HEK293 (cell line): ENCODE results near the gene CDC34.

Source experiments
- ELK4 ChIP-seq: IDR thresholded peaks from 2 replicates; pipeline ENCODE4 v1.6.1; 2011; ENCODE audit warnings: mild to moderate bottlenecking, low read depth, low read length, borderline replicate concordance
- GLIS1 ChIP-seq: fragments of 450-650 bp; formaldehyde crosslinking; IDR thresholded peaks from 2 replicates; pipeline ENCODE4 v1.5.1; 2016; ENCODE audit warnings: missing biosample characterization, missing genetic modification characterization
- KLF16 ChIP-seq: fragments of 450-650 bp; formaldehyde crosslinking; IDR thresholded peaks from 2 replicates; pipeline ENCODE4 v1.5.1; 2017; ENCODE audit warnings: missing biosample characterization, missing genetic modification characterization
- PRDM2 ChIP-seq: fragments of 450-650 bp; formaldehyde crosslinking; IDR thresholded peaks from 2 replicates; pipeline ENCODE4 v1.5.1; 2016; ENCODE audit warnings: missing biosample characterization, missing genetic modification characterization, borderline replicate concordance
- SETDB1 ChIP-seq: IDR thresholded peaks from one replicate; pipeline ENCODE4 v1.6.1; 2017; ENCODE audit warnings: mild to moderate bottlenecking, low read length, moderate library complexity, mixed read lengths; ENCODE audit not compliant: insufficient read length
- SP3 ChIP-seq: fragments of 450-650 bp; formaldehyde crosslinking; IDR thresholded peaks from 2 replicates; pipeline ENCODE4 v1.5.1; 2016; ENCODE audit warnings: missing biosample characterization, missing genetic modification characterization
- WT1 ChIP-seq: fragments of 450-650 bp; formaldehyde crosslinking; IDR thresholded peaks from 2 replicates; pipeline ENCODE4 v1.5.1; 2016; ENCODE audit warnings: missing biosample characterization, missing genetic modification characterization
- ZBTB10 ChIP-seq: fragments of 450-650 bp; formaldehyde crosslinking; IDR thresholded peaks from 2 replicates; pipeline ENCODE4 v1.5.1; 2016; ENCODE audit warnings: missing biosample characterization, missing genetic modification characterization
- ZEB2 ChIP-seq: fragments of 450-650 bp; formaldehyde crosslinking; IDR thresholded peaks from 2 replicates; pipeline ENCODE4 v1.5.1; 2016; ENCODE audit warnings: missing biosample characterization, missing genetic modification characterization
- ZFHX2 ChIP-seq: fragments of 450-650 bp; formaldehyde crosslinking; conservative IDR thresholded peaks from 2 replicates; pipeline ENCODE4 v1.5.1; 2016; ENCODE audit warnings: missing biosample characterization, missing genetic modification characterization
- ZFP69B ChIP-seq: fragments of 450-650 bp; formaldehyde crosslinking; IDR thresholded peaks from 2 replicates; pipeline ENCODE4 v1.5.1; 2016; ENCODE audit warnings: missing biosample characterization, missing genetic modification characterization
- ZNF146 ChIP-seq: fragments of 450-650 bp; formaldehyde crosslinking; IDR thresholded peaks from 2 replicates; pipeline ENCODE4 v1.5.1; 2016; ENCODE audit warnings: missing biosample characterization, missing genetic modification characterization
- ZNF157 ChIP-seq: fragments of 450-650 bp; formaldehyde crosslinking; IDR thresholded peaks from 2 replicates; pipeline ENCODE4 v1.5.1; 2016; ENCODE audit warnings: missing biosample characterization, missing genetic modification characterization
- ZNF214 ChIP-seq: fragments of 450-650 bp; formaldehyde crosslinking; IDR thresholded peaks from 2 replicates; pipeline ENCODE4 v1.5.1; 2017; ENCODE audit warnings: missing biosample characterization, mild to moderate bottlenecking, missing genetic modification characterization, borderline replicate concordance
- ZNF280C ChIP-seq: fragments of 450-650 bp; formaldehyde crosslinking; IDR thresholded peaks from 2 replicates; pipeline ENCODE4 v1.5.1; 2016; ENCODE audit warnings: missing biosample characterization, missing genetic modification characterization
- ZNF311 ChIP-seq: fragments of 450-650 bp; formaldehyde crosslinking; IDR thresholded peaks from 2 replicates; pipeline ENCODE4 v1.5.1; 2017; ENCODE audit warnings: missing biosample characterization, missing genetic modification characterization, borderline replicate concordance
- ZNF324 ChIP-seq: fragments of 450-650 bp; formaldehyde crosslinking; IDR thresholded peaks from 2 replicates; pipeline ENCODE4 v1.5.1; 2016; ENCODE audit warnings: missing biosample characterization, missing genetic modification characterization
- ZNF404 ChIP-seq: fragments of 450-650 bp; formaldehyde crosslinking; IDR thresholded peaks from 2 replicates; pipeline ENCODE4 v1.5.1; 2017; ENCODE audit warnings: missing biosample characterization, missing genetic modification characterization
- ZNF433 ChIP-seq: fragments of 450-650 bp; formaldehyde crosslinking; IDR thresholded peaks from 2 replicates; pipeline ENCODE4 v1.5.1; 2016; ENCODE audit warnings: missing biosample characterization, missing genetic modification characterization, low read depth
- ZNF473 ChIP-seq: fragments of 450-650 bp; formaldehyde crosslinking; IDR thresholded peaks from 2 replicates; pipeline ENCODE4 v1.5.1; 2017; ENCODE audit warnings: missing biosample characterization, missing genetic modification characterization
- ZNF48 ChIP-seq: fragments of 450-650 bp; formaldehyde crosslinking; IDR thresholded peaks from 2 replicates; pipeline ENCODE4 v1.5.1; 2016; ENCODE audit warnings: missing biosample characterization, missing genetic modification characterization
- ZNF549 ChIP-seq: fragments of 450-650 bp; IDR thresholded peaks from 2 replicates; pipeline ENCODE4 v1.5.1; 2018; ENCODE audit warnings: missing biosample characterization, missing genetic modification characterization, mild to moderate bottlenecking, inconsistent platforms, moderate library complexity
- ZNF558 ChIP-seq: fragments of 450-650 bp; formaldehyde crosslinking; IDR thresholded peaks from 2 replicates; pipeline ENCODE4 v1.5.1; 2016; ENCODE audit warnings: missing biosample characterization, missing genetic modification characterization
- ZNF561 ChIP-seq: fragments of 450-650 bp; IDR thresholded peaks from 2 replicates; pipeline ENCODE4 v1.5.1; 2018; ENCODE audit warnings: missing biosample characterization, missing genetic modification characterization, borderline replicate concordance
- ZNF585B ChIP-seq: fragments of 450-650 bp; formaldehyde crosslinking; IDR thresholded peaks from 2 replicates; pipeline ENCODE4 v1.5.1; 2016; ENCODE audit warnings: missing biosample characterization, missing genetic modification characterization
- ZNF610 ChIP-seq: fragments of 450-650 bp; formaldehyde crosslinking; IDR thresholded peaks from 2 replicates; pipeline ENCODE4 v1.5.1; 2016; ENCODE audit warnings: missing biosample characterization, missing genetic modification characterization, borderline replicate concordance
- ZNF692 ChIP-seq: fragments of 450-650 bp; formaldehyde crosslinking; IDR thresholded peaks from 2 replicates; pipeline ENCODE4 v1.5.1; 2016; ENCODE audit warnings: missing biosample characterization, missing genetic modification characterization
- ZNF707 ChIP-seq: fragments of 450-650 bp; formaldehyde crosslinking; IDR thresholded peaks from 2 replicates; pipeline ENCODE4 v1.5.1; 2016; ENCODE audit warnings: missing biosample characterization, missing genetic modification characterization

Gene CDC34

GRCh38 chr19:510606-511100 is 20.9 kb upstream of the CDC34 start (continued):
- TF ChIP-seq ZNF280C (tag by site-specific recombination) (no peak), KLF16 (no peak), SETDB1 (peak; percentile 25), SP3 (no peak), ZNF549 (no peak), ZNF558 (tag by site-specific recombination) (no peak), ZNF692 (tag by site-specific recombination) (no peak), PRDM2 (no peak), ZNF404 (tag by site-specific recombination) (no peak), ZNF561 (tag by site-specific recombination) (peak; percentile 49; the same call in 1 of the 2 replicates), ZNF433 (tag by site-specific recombination) (no peak), ELK4 (no peak), GLIS1 (tag by site-specific recombination) (peak; percentile 25; the same call in 1 of the 2 replicates), ZNF146 (tag by site-specific recombination) (no peak), ZNF48 (no peak), ZNF311 (tag by site-specific recombination) (no peak), ZNF214 (tag by site-specific recombination) (no peak), ZNF610 (tag by site-specific recombination) (peak; percentile 19; the same call in 1 of the 2 replicates), ZNF324 (tag by site-specific recombination) (no peak; the same call in 1 of the 2 replicates), ZBTB10 (tag by site-specific recombination) (peak; percentile 57; the same call in 1 of the 2 replicates), ZFP69B (tag by site-specific recombination) (no peak), ZFHX2 (tag by site-specific recombination) (peak; percentile 68), ZNF707 (tag by site-specific recombination) (no peak), ZNF157 (tag by site-specific recombination) (no peak), ZNF585B (tag by site-specific recombination) (no peak), WT1 (tag by site-specific recombination) (no peak), ZNF473 (tag by site-specific recombination) (no peak), ZEB2 (tag by site-specific recombination) (no peak; the same call in 1 of the 2 replicates)
